ENCODE measurements around the gene ITFG1.

ITFG1 gene

DNA sequence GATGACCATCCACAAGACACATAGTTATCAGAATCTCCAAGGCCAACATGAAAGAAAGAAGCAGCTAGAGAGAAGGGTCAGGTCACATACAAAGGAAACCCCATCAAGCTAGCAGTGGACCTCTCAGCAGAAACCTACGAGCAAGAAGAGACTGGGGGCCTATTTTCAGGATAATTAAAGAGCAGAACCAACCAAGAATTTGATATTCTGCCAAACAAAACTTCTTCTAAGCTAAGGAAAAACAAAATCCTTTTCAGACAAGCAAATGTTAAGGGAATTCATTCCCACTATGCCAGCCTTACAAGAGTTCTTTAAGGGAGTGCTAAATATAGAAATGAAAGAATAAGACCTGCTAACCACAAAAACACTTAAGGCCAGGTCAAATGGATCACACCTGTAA, 47.8 kb downstream of the ITFG1 start:
- TF ChIP-seq, protein P1, sequence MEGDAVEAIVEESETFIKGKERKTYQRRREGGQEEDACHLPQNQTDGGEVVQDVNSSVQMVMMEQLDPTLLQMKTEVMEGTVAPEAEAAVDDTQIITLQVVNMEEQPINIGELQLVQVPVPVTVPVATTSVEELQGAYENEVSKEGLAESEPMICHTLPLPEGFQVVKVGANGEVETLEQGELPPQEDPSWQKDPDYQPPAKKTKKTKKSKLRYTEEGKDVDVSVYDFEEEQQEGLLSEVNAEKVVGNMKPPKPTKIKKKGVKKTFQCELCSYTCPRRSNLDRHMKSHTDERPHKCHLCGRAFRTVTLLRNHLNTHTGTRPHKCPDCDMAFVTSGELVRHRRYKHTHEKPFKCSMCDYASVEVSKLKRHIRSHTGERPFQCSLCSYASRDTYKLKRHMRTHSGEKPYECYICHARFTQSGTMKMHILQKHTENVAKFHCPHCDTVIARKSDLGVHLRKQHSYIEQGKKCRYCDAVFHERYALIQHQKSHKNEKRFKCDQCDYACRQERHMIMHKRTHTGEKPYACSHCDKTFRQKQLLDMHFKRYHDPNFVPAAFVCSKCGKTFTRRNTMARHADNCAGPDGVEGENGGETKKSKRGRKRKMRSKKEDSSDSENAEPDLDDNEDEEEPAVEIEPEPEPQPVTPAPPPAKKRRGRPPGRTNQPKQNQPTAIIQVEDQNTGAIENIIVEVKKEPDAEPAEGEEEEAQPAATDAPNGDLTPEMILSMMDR (IDR thresholded peaks at IDR 0.05), result no peak

GRCh38 chr16:47408491-47408890, 52.4 kb downstream of the ITFG1 start:
- TF ChIP-seq, protein P1 (IDR thresholded peaks at IDR 0.05), result no peak
- H3K4me3 ChIP-seq, result no peak overlapping the region
- no peak overlapping the region for H3K27ac ChIP-seq
- DNase-seq (ENCODE audit: low spot score), result no peak

More for the DNA sequence above, 47.8 kb downstream of the ITFG1 start:
- no peak overlapping the region for H3K4me3 ChIP-seq
- DNase-seq (ENCODE audit: low spot score), result no peak
- H3K27ac ChIP-seq, result no peak overlapping the region

GRCh38 chr16:47395733-47396498, 64.9 kb downstream of the ITFG1 start:
- no peak for DNase-seq (ENCODE audit: low spot score)
- Histone ChIP-seq H3K27ac (no peak overlapping the region), H3K4me3 (no peak overlapping the region)
- TF ChIP-seq, protein P1 (IDR thresholded peaks at IDR 0.05), result no peak

DNA sequence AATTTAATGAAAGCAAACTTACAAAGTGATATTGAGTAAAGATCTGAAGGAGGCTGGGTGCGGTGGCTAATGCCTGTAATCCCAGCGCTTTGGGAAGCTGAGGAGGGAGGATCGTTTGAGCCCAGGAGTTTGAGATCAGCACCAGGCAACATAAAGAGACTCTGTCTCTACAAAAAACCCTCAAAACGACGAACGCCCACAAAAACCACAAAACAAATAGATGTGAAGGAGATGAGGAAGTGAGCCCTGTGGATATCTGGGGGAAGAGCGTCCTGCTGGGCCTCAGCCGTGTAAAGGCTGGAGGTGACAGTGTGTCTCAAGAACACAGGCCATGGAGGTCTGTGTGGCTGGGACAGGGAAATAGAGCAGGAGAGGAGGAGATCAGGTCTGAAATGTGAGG, 68.8 kb downstream of the ITFG1 start:
- H3K27ac ChIP-seq, result no peak overlapping the region
- TF ChIP-seq, protein P1 (IDR thresholded peaks at IDR 0.05), result no peak
- no peak overlapping the region for H3K4me3 ChIP-seq
- no peak for DNase-seq (ENCODE audit: low spot score)

DNA sequence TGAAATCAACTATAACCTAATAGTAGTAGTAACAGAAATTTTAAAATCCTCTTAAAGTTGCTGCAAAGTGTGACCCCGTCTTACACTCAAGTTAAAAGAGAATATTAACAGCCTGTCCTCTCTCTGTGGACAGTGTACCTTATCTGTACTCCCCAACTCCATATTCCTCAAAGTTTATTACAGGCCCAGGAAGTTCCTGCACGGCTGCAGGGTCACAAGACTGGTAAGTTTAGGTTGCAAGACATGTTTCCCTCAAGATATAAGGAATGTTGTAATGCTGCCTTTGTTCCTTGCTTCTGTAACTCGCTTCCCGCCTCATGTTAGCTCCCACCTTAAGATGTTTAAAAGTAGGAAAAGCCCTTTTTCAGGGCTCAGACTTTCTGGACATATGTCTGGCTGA, 72.2 kb downstream of the ITFG1 start:
- no peak overlapping the region for H3K27ac ChIP-seq
- no peak overlapping the region for H3K4me3 ChIP-seq
- TF ChIP-seq, protein P1 (IDR thresholded peaks at IDR 0.05), result no peak
- no peak for DNase-seq (ENCODE audit: low spot score)

DNA sequence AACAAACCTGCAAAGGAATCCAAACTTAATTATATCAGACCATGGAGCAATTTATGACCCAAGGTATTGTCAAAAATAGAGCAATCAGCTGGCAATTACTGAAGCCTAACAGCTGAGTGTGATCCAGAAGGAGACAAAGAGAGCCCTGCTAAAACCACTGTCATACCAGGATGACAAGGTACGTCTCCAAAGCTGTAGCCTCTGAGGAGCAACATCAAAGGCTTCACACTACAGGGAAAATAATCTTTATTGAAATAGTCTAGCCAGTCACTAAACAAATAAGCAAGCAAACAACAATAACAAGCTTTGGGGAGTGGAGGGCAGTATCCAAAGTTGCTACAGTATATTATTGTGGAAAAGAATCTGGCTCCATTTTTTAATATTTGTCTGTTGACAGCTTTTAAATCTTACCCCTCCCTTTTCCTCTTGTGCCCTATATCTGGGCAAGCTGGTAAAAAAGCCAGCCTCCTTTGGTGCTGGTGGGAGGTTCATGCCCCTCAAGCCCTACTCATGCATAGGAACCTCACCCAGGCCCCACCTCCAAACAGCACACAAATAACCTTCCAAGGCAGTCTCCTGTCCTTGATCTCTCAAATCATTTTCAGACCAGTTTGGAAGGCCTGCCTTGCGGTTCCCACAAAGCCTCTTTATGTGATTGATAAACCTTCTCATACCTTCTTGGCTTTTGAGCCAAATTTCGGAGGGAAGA, 73.7 kb downstream of the ITFG1 start:
- Histone ChIP-seq H3K4me3 (no peak overlapping the region), H3K27ac (no peak overlapping the region)
- TF ChIP-seq, protein P1 (IDR thresholded peaks at IDR 0.05), result no peak
- no peak for DNase-seq (ENCODE audit: low spot score)

All from coronary artery (tissue), 2 donors.